SHP77 treated with DMSO at 0.1 percent for 48 hours (cell line): Measurements from ENCODE around the gene PTP4A1.

ENCODE experiments used
- DNase-seq: peaks from one replicate; lab custom pipeline; 2025; lab: John Stamatoyannopoulos, UW

The PTP4A1 gene

DNA sequence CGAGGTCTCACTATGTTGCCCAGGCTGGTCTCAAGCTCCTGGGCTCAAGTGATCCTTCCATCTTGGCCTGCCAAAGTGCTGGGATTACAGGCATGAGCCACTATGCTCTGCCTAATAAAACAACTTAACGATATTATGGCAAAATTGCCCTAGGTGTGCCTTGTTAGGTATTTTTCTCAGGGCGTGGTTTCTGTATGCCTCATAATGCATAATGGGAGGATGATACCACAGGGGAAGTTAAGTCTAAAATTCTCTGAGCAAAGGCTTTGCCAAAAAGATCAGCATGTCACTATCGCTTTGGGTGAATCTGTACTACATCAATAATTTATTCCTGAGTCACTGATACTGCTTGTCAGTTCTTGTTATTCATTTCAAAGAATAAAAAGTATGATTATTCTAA, 15.9 kb upstream of the PTP4A1 start:
- no peak for DNase-seq

DNA sequence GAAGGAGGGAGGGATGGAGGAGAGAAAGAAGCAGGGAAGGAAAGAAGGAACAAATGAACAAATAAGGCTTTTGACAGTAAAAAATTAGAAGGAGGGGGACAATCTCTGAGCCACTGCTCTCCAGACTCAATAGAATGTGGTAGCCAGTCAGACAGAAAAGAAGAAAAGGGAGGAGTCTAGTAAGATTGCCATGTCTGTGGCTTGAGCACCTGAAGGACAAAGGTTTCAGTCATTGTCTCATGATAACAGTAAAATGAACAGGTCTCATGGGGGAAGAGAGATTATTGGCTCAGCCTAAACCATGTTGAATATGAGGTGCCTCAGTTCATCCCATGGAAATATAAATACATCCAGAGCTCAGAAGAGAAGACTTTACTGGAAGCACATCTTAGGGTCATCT, 14.0 kb upstream of the PTP4A1 start:
- DNase-seq, result no peak

DNA sequence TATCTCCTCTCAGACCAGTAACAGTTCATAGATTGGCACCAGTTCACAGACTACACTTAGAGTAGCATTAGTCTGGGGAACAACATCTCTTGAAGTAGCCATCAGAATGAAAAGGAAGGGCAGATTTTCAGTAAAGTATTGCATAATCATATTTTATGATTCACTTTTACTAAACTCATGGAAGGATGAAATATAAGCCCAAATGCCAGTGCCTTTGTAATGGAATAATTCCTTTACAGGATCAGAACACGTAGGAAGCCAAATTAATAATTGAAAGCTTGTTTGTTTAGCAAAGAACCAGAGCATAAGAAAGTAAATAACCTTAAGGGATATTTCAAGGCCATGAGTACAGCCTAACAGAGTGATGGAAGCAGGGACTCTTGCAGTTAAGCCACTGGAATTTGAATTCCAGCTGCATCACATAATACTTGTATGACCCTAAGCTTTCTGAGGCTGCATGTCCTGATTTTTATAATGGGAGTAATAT, 11.4 kb upstream of the PTP4A1 start:
- no peak for DNase-seq

GRCh38 chr6:63561288-63561687, 11.0 kb upstream of the PTP4A1 start:
- DNase-seq, result no peak

DNA sequence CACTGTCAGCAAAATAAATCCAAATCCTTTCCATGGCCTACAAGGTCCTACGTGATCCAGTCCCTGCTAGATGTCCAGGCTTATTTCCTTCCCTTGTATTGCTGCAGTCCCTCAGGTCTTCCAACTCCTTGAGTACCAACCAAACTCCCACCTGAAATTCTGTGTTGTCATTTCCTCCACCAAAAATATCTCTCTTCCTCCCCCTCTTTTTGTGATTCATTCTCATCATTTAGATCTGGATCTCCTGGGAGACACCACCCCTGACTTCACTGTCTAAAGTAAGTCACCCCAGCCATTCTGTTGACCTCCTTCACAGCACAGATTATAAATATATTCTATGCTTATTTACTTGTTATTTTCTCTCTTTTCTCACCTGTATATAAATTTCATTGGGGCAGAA, 9.0 kb upstream of the PTP4A1 start:
- no peak for DNase-seq

DNA sequence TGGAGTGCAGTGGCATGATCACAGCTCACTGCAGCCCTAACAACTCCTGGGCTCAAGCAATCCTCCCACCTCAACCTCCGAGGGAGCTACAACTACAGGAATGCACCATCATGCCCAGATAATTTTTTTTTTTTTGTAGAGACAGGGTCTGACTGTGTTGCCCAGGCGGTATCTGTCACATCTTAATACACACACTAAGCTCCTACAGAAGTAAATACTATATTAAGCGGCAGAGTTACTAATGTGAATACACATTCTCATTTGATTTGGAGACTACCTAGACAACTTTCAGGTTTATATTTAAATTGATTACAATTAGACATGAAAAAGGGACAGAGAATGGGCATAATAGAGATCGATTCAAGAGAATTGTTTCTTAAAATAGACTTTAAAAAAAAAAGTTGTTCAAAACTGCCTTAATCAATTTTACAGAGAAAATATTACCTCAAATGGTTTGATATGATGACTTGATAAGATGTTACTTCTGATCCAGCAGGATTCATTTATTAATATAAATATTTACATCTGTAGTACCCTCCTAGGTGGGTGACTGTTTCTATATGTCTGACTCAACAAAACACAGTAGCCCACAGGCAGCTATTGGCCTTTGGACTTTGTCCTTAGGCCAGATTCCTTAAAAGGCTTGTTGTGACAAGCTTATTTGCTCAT, 7.1 kb upstream of the PTP4A1 start:
- no peak for DNase-seq

DNA sequence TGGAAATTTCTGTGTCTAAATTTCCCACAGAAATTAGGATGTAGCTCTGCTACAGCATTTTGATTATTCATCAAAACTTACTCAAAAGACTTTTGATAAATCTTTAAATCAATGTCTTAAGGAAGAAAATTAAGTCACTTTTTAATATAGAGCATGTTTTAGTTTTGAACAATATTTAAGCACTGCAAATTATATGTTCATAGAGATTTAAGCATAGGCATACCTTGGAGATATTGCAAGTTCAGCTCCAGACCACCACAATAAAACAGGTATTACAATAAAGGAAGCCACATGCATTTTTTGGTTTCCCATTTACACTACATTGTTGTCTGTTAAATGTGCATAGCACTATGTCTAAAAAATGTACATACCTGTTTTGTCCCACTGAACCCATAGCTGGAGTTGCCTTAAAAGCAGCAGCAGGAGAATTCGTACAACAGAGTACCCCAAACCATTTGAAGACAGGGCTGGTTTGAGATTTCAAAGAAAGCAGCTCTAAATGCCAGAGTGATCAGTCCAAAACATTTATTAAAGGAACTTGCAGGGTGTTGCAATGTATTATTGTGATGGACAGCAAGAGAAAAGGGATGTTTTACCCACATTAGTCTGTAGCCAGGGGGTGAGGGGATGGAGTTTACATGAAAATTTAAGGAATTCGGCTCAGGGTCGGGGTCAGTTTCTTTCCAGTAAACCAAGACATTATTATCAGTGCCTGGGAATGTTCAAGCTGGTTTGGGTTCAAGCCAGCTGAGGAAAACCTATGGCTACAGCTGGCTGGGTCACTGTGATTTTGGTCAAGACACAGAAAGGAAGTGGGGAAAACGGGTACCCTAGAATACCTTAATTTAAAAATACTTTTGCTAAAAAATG, 6.3 kb upstream of the PTP4A1 start:
- no peak for DNase-seq

- DNase-seq, result no peak
These were observed 4.3 kb upstream of the PTP4A1 start for GRCh38 chr6:63567966-63568365.

- DNase-seq, result peak; percentile 81
These were observed 778 bp upstream of the PTP4A1 start for GRCh38 chr6:63571361-63572043.

GRCh38 chr6:63572747-63573075, 431 bp downstream of the PTP4A1 start:
- DNase-seq, result no peak

DNA sequence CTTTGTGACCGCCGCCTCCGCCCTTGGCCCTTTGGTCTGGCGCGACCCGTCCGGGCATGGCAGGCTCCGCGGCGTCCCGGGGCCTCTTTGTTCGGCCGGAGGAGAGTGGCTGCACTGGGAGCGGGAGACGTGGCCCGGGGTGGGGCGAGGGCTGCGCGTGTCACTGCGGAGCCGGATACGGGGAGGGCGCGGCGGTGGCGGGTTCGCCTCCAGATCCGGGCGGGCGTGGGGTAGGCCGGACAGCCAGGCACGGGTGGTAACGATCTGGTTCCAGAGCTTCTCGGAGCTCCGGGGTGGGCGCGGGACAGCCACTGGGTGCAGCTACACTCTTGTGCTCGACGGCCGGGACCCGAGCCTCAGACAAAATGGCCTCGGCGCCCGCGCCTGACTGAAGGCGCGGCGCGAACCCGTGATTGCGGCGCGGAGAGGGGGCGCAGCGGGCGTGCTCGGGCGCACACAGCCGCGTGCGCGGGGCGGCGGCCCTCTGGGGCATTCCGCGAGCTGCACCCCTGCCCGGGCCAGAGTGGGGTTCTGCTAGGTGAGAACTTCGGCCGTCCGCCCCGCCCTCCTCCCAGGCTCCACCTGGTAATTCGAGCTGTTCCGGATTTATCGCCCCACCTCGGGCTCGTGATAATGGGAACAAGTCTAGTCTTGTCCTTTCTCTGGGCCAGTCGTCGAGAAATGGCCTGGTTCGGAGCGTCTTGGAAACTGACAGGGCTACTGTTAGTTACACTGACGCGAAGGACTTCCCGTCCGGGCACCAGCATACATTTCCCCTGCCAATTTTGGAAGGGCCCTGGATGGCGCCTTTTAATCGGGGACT, 1.0 kb downstream of the PTP4A1 start:
- DNase-seq, result no peak

- peak; percentile 35 for DNase-seq
These were observed 1.7 kb downstream of the PTP4A1 start for GRCh38 chr6:63573899-63574553.

GRCh38 chr6:63574554-63574900, 2.2 kb downstream of the PTP4A1 start:
- no peak for DNase-seq

DNA sequence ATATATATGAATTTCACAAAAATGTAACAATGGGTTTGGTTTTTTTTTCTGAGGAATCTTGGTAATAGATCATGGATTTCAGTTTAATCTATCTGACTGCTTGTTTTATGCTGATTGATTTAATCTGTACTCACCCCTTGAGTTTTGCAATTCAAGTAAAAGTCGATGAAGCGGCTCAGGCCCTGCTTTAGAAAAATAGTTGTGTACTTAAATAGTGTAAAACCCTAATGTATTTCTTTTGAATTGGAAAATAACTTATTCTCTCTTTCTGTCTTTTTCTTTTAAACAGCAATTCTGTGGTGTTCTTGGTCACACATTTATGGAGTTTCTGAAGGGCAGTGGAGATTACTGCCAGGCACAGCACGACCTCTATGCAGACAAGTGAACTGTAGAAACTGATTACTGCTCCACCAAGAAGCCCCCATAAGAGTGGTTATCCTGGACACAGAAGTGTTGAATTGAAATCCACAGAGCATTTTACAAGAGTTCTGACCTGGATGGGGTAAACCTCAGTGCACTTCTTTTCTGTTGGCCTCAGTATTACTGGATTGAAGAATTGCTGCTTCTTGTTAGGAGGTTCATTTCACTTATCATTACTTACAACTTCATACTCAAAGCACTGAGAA, 4.0 kb downstream of the PTP4A1 start:
- no peak for DNase-seq

DNA sequence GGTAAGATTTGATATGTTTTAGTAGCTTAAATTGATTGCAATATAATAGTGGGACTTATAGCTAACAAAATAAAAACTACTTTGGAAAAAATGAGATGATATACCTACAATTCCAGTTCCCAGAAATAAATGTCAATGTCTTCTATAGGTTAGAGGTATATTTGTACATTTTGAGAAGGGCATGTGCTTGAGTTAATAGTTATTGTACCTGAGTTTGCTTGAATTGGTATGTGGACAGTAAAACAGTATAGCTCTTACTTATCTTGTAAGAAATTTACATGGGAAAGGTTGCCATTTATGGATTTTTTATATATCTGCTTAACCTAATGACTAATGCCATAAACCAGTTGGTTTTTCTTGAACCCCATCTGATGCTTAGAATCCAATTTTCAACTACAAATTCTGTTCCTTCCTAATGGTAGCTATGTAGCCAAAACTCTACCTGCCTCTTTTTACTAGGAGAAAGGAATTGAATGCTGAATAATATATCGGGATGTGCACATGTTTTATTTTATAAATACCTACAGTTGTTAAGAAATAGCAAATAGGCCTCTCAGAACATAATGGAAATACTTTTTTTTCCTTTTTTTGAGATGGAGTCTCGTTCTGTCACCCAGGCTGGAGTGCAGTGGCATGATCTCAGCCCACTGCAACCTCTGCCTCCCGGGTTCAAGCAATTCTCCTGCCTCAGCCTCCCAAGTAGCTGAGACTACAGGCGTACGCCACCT, 4.9 kb downstream of the PTP4A1 start:
- no peak for DNase-seq

GRCh38 chr6:63578757-63579156, 6.5 kb downstream of the PTP4A1 start:
- DNase-seq, result no peak

DNA sequence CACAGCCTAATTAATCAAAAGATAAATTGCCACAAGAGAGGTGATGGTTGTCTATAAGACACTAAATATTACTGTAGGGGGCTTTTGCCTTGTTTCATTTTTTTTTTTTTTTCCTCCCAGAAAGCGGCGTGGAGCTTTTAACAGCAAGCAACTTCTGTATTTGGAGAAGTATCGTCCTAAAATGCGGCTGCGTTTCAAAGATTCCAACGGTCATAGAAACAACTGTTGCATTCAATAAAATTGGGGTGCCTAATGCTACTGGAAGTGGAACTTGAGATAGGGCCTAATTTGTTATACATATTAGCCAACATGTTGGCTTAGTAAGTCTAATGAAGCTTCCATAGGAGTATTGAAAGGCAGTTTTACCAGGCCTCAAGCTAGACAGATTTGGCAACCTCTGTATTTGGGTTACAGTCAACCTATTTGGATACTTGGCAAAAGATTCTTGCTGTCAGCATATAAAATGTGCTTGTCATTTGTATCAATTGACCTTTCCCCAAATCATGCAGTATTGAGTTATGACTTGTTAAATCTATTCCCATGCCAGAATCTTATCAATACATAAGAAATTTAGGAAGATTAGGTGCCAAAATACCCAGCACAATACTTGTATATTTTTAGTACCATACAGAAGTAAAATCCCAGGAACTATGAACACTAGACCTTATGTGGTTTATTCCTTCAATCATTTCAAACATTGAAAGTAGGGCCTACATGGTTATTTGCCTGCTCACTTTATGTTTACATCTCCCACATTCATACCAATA, 7.8 kb downstream of the PTP4A1 start:
- DNase-seq, result no peak

DNA sequence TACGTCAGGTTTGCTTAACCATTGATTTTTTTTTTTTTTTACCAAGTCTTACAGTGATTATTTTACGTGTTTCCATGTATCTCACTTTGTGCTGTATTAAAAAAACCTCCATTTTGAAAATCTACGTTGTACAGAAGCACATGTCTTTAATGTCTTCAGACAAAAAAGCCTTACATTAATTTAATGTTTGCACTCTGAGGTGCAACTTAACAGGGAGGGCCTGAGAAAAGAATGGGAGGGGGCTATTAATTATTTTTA, 8.4 kb downstream of the PTP4A1 start:
- DNase-seq, result no peak

- DNase-seq, result no peak
These were observed 9.2 kb downstream of the PTP4A1 start for GRCh38 chr6:63581355-63582013.
